Right renal pelvis (tissue), 4 donors: ENCODE data around the gene EZH2. TPM values are rescaled to one million over a fixed set of nuclear protein-coding genes. Genes with fewer than 3 reads are reported as not detected.

Experiments used
- DNase-seq, 4 donors: peaks; one replicate each; pipeline ENCODE4 v3.0.0-alpha.2; 2013; ENCODE audit warnings: low read depth in 4 of 4, low spot score in 3 of 4, missing footprints in 1 of 4
- polyA plus RNA-seq, 4 donors: library from polyadenylated mRNA; unstranded; fragments of 120-200 nt; gene quantifications; one replicate each; pipeline ENCODE4 v1.2.1, GENCODE V29; 2013; ENCODE audit not compliant: insufficient read length in 4 of 4

Gene EZH2
- polyA plus RNA-seq, 4 donors = 34.7 to 39.5 (median 37.6) TPM

- DNase-seq = no peak
These were observed 21.6 kb downstream of the EZH2 start for GRCh38 chr7:148862481-148862880.

- DNase-seq = no peak
These were observed 25.6 kb downstream of the EZH2 start for GRCh38 chr7:148858489-148858888.

- DNase-seq = no peak
These were observed 27.2 kb downstream of the EZH2 start for GRCh38 chr7:148856891-148857290.

GRCh38 chr7:148856578-148856881 is 27.6 kb downstream of the EZH2 start:
- no peak for DNase-seq

- no peak for DNase-seq
These were observed 29.1 kb downstream of the EZH2 start for GRCh38 chr7:148854983-148855382.

GRCh38 chr7:148852272-148852671 is 31.8 kb downstream of the EZH2 start:
- DNase-seq = no peak

- DNase-seq = no peak
These were observed 33.5 kb downstream of the EZH2 start for GRCh38 chr7:148850564-148850963.

GRCh38 chr7:148849393-148850098 is 34.5 kb downstream of the EZH2 start:
- DNase-seq = no peak

- DNase-seq = no peak
These were observed 36.0 kb downstream of the EZH2 start for GRCh38 chr7:148847815-148848734.

GRCh38 chr7:148838905-148839304 is 45.2 kb downstream of the EZH2 start:
- no peak for DNase-seq

- DNase-seq = no peak
These were observed 48.2 kb downstream of the EZH2 start for GRCh38 chr7:148835854-148836253.

- no peak for DNase-seq
These were observed 49.5 kb downstream of the EZH2 start for GRCh38 chr7:148834605-148835004.

- DNase-seq = no peak
These were observed 52.3 kb downstream of the EZH2 start for GRCh38 chr7:148831782-148832181.

GRCh38 chr7:148830897-148831692 is 53.0 kb downstream of the EZH2 start:
- DNase-seq = no peak

GRCh38 chr7:148828965-148829364 is 55.1 kb downstream of the EZH2 start:
- DNase-seq = no peak

GRCh38 chr7:148825338-148825737 is 58.8 kb downstream of the EZH2 start:
- no peak for DNase-seq

- no peak for DNase-seq
These were observed 59.2 kb downstream of the EZH2 start for GRCh38 chr7:148824864-148825263.

- no peak for DNase-seq
These were observed 62.7 kb downstream of the EZH2 start for GRCh38 chr7:148821422-148821821.

GRCh38 chr7:148819697-148820360 is 64.3 kb downstream of the EZH2 start:
- DNase-seq = no peak

GRCh38 chr7:148815612-148816011 is 68.5 kb downstream of the EZH2 start:
- DNase-seq = no peak
